Suprapubic skin (tissue), 4 donors: ENCODE measurements around the gene CHSY1. TPM values are rescaled to one million over a fixed set of nuclear protein-coding genes. Genes with fewer than 3 reads are reported as not detected.
A peak's percentile ranks its signal among the peaks of the same experiment; 100 is the strongest.

Experiments used
- DNase-seq, 2 donors: peaks; one replicate each; pipeline ENCODE4 v3.0.0-alpha.2; 2019; ENCODE audit warnings: low spot score in 2 of 2
- H3K27ac ChIP-seq: fragments of 200-600 bp; sonication (generic); one replicate; pipeline ENCODE4 v1.5.1; 2019
- H3K27me3 ChIP-seq: fragments of 200-600 bp; sonication (generic); one replicate; pipeline ENCODE4 v1.5.1; 2019
- H3K36me3 ChIP-seq: fragments of 200-600 bp; sonication (generic); one replicate; pipeline ENCODE4 v1.5.1; 2019
- H3K4me1 ChIP-seq: fragments of 200-600 bp; sonication (generic); one replicate; pipeline ENCODE4 v1.5.1; 2019
- H3K4me3 ChIP-seq: fragments of 200-600 bp; sonication (generic); one replicate; pipeline ENCODE4 v1.5.1; 2019; ENCODE audit warnings: mild to moderate bottlenecking
- H3K9me3 ChIP-seq: fragments of 200-600 bp; sonication (generic); one replicate; pipeline ENCODE4 v1.5.1; 2019
- CTCF ChIP-seq, 2 donors: fragments of 200-600 bp in 1 of 2; fragments of 450-650 bp in 1 of 2; sonication (generic) in 1 of 2; IDR thresholded peaks; one replicate each; pipeline ENCODE4 v1.5.1; 2016 to 2019; ENCODE audit warnings: antibody characterized with exemption in 2 of 2, mild to moderate bottlenecking in 1 of 2, moderate library complexity in 1 of 2
- EP300 ChIP-seq: sonication (generic); formaldehyde crosslinking; IDR thresholded peaks from one replicate; pipeline ENCODE4 v1.6.1; 2017; ENCODE audit warnings: antibody characterized with exemption
- POLR2A ChIP-seq, 2 donors: fragments of 450-650 bp; IDR thresholded peaks; one replicate each; pipeline ENCODE4 v1.6.1; 2017; ENCODE audit warnings: antibody characterized with exemption in 2 of 2, mild to moderate bottlenecking in 2 of 2, moderate library complexity in 2 of 2
- POLR2AphosphoS5 ChIP-seq, 3 donors: sonication (generic); formaldehyde crosslinking; IDR thresholded peaks; one replicate each; pipeline ENCODE4 v1.6.1; 2017; ENCODE audit warnings: antibody characterized with exemption in 3 of 3
- WGBS: methylation state at CpG from one replicate; pipeline ENCODE4 v1.1.5; 2018; 5-methylcytosine and 5-hydroxymethylcytosine counted together
- total RNA-seq, 4 donors: library from RNA; depleted of rRNA; stranded (reverse); fragments of >200 nt; gene quantifications; one replicate each; pipeline ENCODE4 v1.1.0, GENCODE V29; 2016

CHSY1 gene
- total RNA-seq, 4 donors from 2014 or later: 29.7 to 39.6 (median 30.5) TPM

DNA sequence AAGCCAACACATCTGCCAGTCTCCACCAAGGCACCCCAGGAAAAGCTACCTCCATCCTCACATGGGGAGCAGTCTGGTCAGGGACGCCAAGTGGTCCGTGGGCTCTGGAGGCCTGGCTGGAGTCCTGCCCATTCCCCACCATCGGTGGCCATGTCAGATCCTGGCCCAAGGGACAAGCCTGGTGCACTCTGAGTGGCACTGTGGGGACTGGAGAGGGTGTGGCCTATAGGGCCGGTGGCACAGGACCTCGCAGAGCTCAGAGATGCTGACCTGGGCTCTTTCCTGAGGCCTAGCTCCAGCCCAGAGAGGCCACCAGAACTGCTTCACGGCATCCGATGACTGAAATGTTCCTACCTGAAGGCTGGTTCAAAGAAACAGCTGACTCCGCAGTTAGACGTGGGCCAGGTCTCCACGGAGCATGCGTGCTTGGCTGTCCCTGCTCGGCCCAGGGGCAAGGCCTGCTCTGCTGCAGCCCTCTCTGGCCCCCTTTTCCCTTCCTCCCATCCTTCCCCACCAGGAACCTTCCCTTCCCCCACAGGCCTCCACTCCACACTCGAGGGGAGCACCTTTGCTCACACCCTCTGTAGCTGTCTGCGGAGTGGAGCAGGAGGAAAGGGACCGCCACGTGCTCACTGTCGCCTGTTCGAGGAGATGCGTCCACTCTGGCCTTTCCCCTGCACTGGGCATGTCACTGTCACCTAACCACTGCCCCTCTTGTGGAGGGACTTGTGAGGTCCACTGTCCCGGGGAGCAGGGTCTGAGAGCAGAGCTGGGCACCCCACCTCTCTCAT is 119.3 kb downstream of the CHSY1 start:
- Histone ChIP-seq H3K4me3 (no peak overlapping the region), H3K36me3 (no peaks in the 10 kb centered on the region), H3K4me1 (peaks cover 14% of the 10 kb centered on the region), H3K27ac (no peak overlapping the region), H3K27me3 (no peaks in the 10 kb centered on the region), H3K9me3 (no peaks in the 10 kb centered on the region)
- DNase-seq: no peak
- 94% methylated on average over 18 of the region's 20 CpGs for WGBS
- TF ChIP-seq CTCF (IDR thresholded peaks at IDR 0.05): no peak
- TF ChIP-seq POLR2AphosphoS5 (IDR thresholded peaks at IDR 0.05): no peak
- TF ChIP-seq POLR2A (IDR thresholded peaks at IDR 0.05): no peak
- no peak for TF ChIP-seq EP300

DNA sequence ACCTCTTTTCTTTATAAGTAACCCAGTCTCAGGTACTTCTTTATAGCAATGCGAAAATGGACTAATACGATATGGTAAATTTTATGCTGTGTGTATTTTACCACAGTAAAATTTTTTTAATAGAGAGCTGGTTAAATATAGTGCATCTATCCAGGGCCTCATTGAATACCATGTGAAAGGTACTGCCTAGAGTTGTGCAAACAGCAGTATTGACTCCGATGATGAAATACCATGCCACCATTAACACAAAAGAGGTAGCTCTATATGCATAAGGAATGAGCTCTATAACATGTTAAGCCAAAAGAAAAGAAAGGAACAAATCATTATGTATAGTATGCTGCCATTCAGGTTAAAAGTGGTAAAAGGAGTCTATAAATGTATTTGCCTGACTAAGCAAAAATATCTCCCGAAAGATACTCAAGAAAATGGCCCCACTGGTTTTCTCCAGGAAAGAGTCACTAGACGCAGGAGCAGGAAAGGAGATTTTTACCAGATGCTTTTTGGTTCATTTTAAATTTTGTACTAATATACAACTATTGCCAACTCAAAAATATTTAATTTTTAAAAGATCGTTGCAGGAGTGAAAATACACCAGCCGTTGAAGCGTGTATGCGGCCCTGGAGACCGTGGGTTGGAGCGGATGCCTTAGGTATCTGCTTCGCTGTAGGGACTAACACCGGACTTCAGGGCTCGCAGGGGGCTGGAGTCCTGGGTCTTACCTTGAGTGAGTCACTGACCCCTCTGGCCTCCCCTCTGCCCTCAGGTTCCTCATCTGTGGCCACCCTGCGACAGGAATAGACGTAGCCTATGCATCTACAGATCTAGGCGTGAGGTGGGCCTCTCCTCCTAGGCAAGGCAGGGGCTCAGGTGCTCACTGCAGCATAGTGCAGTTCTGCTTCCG is 120.1 kb downstream of the CHSY1 start:
- WGBS: 92% methylated on average over 17 of the region's 18 CpGs

GRCh38 chr15:101129851-101130380 is 121.9 kb downstream of the CHSY1 start:
- no peaks in the 10 kb centered on the region for H3K9me3 ChIP-seq
- no peaks in the 10 kb centered on the region for H3K27me3 ChIP-seq
- H3K27ac ChIP-seq: no peak overlapping the region
- DNase-seq: no peak
- no peak overlapping the region for H3K4me3 ChIP-seq
- 88% methylated on average over 4 of the region's 4 CpGs for WGBS
- H3K36me3 ChIP-seq: no peaks in the 10 kb centered on the region
- no peak for TF ChIP-seq POLR2AphosphoS5 (IDR thresholded peaks at IDR 0.05)
- no peak for TF ChIP-seq CTCF (IDR thresholded peaks at IDR 0.05)
- no peak for TF ChIP-seq EP300
- no peak for TF ChIP-seq POLR2A (IDR thresholded peaks at IDR 0.05)
- peaks cover 22% of the 10 kb centered on the region for H3K4me1 ChIP-seq

More for the DNA sequence above, 120.1 kb downstream of the CHSY1 start:
- TF ChIP-seq POLR2AphosphoS5 (IDR thresholded peaks at IDR 0.05): no peak
- no peak for TF ChIP-seq EP300
- no peak for TF ChIP-seq CTCF (IDR thresholded peaks at IDR 0.05)
- TF ChIP-seq POLR2A (IDR thresholded peaks at IDR 0.05): no peak
- Histone ChIP-seq H3K4me3 (no peak overlapping the region), H3K27me3 (no peaks in the 10 kb centered on the region), H3K9me3 (no peaks in the 10 kb centered on the region), H3K27ac (no peak overlapping the region), H3K36me3 (no peaks in the 10 kb centered on the region), H3K4me1 (peaks cover 18% of the 10 kb centered on the region)
- DNase-seq: no peak

- H3K9me3 ChIP-seq: no peaks in the 10 kb centered on the region
- 65% methylated on average over 18 of the region's 18 CpGs for WGBS
- no peak for DNase-seq
- no peak overlapping the region for H3K4me3 ChIP-seq
- peaks cover 22% of the 10 kb centered on the region for H3K4me1 ChIP-seq
- H3K36me3 ChIP-seq: no peaks in the 10 kb centered on the region
- peak overlapping the region; percentile 42 for H3K27ac ChIP-seq
- H3K27me3 ChIP-seq: no peaks in the 10 kb centered on the region
- TF ChIP-seq EP300: no peak
- no peak for TF ChIP-seq CTCF (IDR thresholded peaks at IDR 0.05)
- no peak for TF ChIP-seq POLR2AphosphoS5 (IDR thresholded peaks at IDR 0.05)
These were observed 123.4 kb downstream of the CHSY1 start for GRCh38 chr15:101128221-101129015.
